ENCODE data around the gene SLC35F3. TPM values are rescaled to one million over a fixed set of nuclear protein-coding genes. Genes with fewer than 3 reads are reported as not detected.

SLC35F3 gene
- total RNA-seq, 1 donor from 2014 or later, result not detected

DNA sequence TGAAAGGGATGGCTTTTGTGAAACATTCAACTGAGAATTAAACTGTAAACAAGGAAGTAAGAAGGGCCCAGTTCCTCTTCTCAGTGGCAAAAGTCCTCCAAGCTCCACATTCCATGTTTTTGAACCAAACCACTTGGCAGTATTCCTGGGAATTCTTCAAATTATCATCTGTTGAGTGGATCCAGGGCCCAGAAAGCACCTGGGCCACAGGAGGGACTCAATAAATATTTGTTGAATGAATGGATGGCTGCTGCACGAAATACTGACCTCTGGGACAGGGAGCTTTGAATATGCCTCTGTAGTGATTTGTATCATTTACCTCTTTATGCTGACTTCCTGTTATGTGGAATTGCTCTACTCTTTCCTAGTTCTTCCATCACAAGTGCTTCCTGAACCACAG lies 4.7 kb downstream of the SLC35F3 start:
- no peak for ATAC-seq (ENCODE audit: low read depth)
- intact Hi-C loops (cut with micrococcal nuclease), result no loop called here
- H3K4me1 Mint-ChIP-seq, result no peaks in the 10 kb centered on the region
- H3K9me3 Mint-ChIP-seq, result no peaks in the 10 kb centered on the region
- no peak overlapping the region for H3K27ac Mint-ChIP-seq
- TF ChIP-seq, protein P1, sequence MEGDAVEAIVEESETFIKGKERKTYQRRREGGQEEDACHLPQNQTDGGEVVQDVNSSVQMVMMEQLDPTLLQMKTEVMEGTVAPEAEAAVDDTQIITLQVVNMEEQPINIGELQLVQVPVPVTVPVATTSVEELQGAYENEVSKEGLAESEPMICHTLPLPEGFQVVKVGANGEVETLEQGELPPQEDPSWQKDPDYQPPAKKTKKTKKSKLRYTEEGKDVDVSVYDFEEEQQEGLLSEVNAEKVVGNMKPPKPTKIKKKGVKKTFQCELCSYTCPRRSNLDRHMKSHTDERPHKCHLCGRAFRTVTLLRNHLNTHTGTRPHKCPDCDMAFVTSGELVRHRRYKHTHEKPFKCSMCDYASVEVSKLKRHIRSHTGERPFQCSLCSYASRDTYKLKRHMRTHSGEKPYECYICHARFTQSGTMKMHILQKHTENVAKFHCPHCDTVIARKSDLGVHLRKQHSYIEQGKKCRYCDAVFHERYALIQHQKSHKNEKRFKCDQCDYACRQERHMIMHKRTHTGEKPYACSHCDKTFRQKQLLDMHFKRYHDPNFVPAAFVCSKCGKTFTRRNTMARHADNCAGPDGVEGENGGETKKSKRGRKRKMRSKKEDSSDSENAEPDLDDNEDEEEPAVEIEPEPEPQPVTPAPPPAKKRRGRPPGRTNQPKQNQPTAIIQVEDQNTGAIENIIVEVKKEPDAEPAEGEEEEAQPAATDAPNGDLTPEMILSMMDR (IDR thresholded peaks at IDR 0.05), result no peak
- ChIA-PET CTCF (no interaction called here), POLR2A (no interaction called here)
- no peak for DNase-seq
- H3K27me3 Mint-ChIP-seq, result peaks cover 37% of the 10 kb centered on the region
- no peaks in the 10 kb centered on the region for H3K36me3 Mint-ChIP-seq (ENCODE audit: low read depth)
- H3K4me3 Mint-ChIP-seq, result no peak overlapping the region

DNA sequence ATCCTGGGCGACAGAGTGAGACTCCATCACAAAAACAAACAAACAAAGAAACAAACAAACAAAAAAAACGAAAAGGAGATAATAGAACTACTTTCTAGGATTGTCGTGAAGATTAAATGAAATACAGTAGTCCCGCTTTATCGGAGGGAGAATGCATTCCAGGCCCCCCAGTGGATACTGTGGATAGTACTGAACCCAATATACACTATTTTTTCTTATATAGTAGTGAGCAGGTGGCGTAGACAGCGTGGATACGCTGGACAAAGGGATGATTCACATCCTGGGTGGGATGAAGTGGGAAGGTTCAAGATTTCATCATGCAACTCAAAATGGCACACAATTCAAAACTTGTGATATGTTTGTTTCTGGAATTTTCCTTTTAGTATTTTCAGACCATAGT lies 8.0 kb downstream of the SLC35F3 start:
- Mint-ChIP-seq H3K4me3 (no peak overlapping the region), H3K27me3 (peaks cover 16% of the 10 kb centered on the region), H3K36me3 (ENCODE audit: low read depth) (no peaks in the 10 kb centered on the region), H3K9me3 (peaks cover 5% of the 10 kb centered on the region), H3K27ac (no peak overlapping the region), H3K4me1 (no peaks in the 10 kb centered on the region)
- DNase-seq (no peak), ATAC-seq (ENCODE audit: low read depth) (no peak)
- ChIA-PET CTCF (no interaction called here), POLR2A (no interaction called here)
- TF ChIP-seq, protein P1 (IDR thresholded peaks at IDR 0.05), result no peak
- intact Hi-C loops (cut with micrococcal nuclease), result no loop called here

DNA sequence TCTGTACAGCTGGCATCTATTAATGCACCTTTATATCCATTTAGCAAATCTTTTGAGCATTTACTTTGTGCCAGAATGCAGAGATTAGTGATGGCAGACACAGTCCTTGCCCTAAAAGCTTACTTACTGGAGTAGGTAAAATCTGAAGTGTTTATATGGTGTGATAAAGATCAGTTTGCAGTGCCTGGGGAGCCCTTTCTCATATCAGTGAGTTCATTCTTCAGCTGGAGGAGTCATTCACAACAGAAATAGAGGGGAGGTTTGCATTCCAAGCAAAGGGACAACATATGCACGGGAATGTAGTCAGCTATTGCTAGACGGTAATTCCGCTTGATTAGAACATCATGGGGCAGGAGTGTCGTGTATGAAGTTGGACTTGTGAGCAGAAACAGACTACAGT lies 8.4 kb downstream of the SLC35F3 start:
- H3K9me3 Mint-ChIP-seq, result peaks cover 5% of the 10 kb centered on the region
- intact Hi-C loops (cut with micrococcal nuclease), result no loop called here
- POLR2A ChIA-PET, result no interaction called here

DNA sequence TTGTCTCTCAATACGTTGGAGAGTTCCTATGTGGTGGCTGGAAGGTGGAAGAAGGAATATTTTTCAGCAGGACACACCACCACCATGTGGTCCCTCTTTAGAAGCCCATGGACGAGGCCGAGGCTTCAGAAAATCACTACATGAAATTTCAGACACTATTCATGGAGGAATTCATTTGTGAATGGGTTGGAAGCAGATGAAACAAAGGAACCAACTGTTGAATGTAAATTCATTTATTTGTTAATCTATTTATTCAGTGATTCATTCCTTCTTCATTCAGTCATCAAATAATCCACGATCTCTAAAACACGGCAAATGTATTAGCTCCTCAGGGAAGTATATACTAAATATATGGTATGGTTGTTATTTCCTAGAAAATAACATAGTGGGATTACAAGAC lies 12.2 kb downstream of the SLC35F3 start:
- H3K4me1 Mint-ChIP-seq, result no peaks in the 10 kb centered on the region
- H3K27ac Mint-ChIP-seq, result no peak overlapping the region
- no peaks in the 10 kb centered on the region for H3K27me3 Mint-ChIP-seq
- no peak overlapping the region for H3K4me3 Mint-ChIP-seq
- intact Hi-C loops (cut with micrococcal nuclease), result no loop called here
- no peaks in the 10 kb centered on the region for H3K36me3 Mint-ChIP-seq (ENCODE audit: low read depth)
- ChIA-PET POLR2A (no interaction called here), CTCF (no interaction called here)
- ATAC-seq (ENCODE audit: low read depth), result no peak
- peaks cover 5% of the 10 kb centered on the region for H3K9me3 Mint-ChIP-seq
- TF ChIP-seq, protein P1 (IDR thresholded peaks at IDR 0.05), result no peak
- DNase-seq, result no peak

More for the DNA sequence above, 8.4 kb downstream of the SLC35F3 start:
- no peak overlapping the region for H3K4me3 Mint-ChIP-seq
- no peak for ATAC-seq (ENCODE audit: low read depth)
- peaks cover 13% of the 10 kb centered on the region for H3K27me3 Mint-ChIP-seq
- H3K27ac Mint-ChIP-seq, result no peak overlapping the region
- CTCF ChIA-PET, result no interaction called here
- no peaks in the 10 kb centered on the region for H3K36me3 Mint-ChIP-seq (ENCODE audit: low read depth)
- no peaks in the 10 kb centered on the region for H3K4me1 Mint-ChIP-seq
- DNase-seq, result no peak
- TF ChIP-seq, protein P1 (IDR thresholded peaks at IDR 0.05), result no peak

DNA sequence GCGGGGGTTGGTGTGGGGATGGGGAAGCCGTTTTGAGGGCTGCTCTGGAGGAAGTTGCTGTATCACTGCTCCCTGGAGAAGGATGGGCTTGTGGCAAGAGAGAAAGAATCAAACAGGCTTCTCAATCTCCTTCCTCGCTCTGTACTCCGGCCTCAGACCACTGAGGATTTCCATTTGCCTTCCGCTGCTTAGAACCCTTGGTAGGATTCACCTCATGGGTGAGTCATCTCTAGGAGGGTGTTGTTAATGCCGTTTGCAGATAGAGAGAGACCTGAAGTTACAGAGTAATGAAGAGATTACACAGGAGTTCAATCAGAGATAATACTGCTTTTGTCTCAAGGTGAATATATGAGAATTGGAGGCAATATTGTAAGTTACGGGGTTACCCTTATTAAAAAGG lies 15.3 kb downstream of the SLC35F3 start:
- ATAC-seq (ENCODE audit: low read depth), result no peak
- ChIA-PET POLR2A (no interaction called here), CTCF (no interaction called here)
- Mint-ChIP-seq H3K4me1 (no peaks in the 10 kb centered on the region), H3K36me3 (ENCODE audit: low read depth) (no peaks in the 10 kb centered on the region), H3K9me3 (peaks cover 6% of the 10 kb centered on the region), H3K27ac (no peak overlapping the region), H3K4me3 (no peak overlapping the region), H3K27me3 (no peaks in the 10 kb centered on the region)
- intact Hi-C loops (cut with micrococcal nuclease), result no loop called here
- no peak for DNase-seq
- TF ChIP-seq, protein P1 (IDR thresholded peaks at IDR 0.05), result no peak
